Stimulated activated CD8-positive, alpha-beta memory T cell treated with anti-CD3 and anti-CD28 coated beads, Interleukin-15, amount 100 ng/mL, for 24 hours (primary cell): ENCODE results near the gene SLC6A18.
"Not testable (repeated sequence)": the region's sequence is repeated elsewhere in the genome, so short reads cannot be mapped to it uniquely, and the experiment has no call there.

Source experiments
- DNase-seq: peaks from one replicate; pipeline ENCODE4 v3.0.0-alpha.2; 2020; ENCODE audit warnings: low read depth

SLC6A18 gene

GRCh38 chr5:1276930-1277329 lies 51.7 kb downstream of the SLC6A18 start:
- DNase-seq, result no peak

- DNase-seq, result no peak
Measured at GRCh38 chr5:1277331-1277730, 52.1 kb downstream of the SLC6A18 start.

DNA sequence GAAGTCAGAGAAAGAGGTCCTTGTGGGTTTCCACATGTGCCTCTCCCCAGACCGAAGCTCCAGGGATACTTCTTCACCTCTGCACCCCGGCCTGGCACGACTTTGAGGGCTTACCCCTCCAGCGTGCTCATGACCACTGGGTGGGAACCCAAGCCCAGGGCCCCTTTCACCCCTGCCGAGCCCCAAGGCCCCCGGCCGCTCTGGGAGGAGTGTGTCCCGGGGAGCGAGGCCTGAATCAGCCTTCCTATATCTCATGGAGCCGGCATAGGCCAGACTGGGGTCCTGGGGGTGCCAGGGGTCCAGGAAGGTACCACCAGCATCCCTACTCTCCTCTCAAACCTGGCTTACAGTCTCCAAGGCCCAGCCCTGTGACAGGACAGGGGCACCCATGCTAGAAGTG lies 52.6 kb downstream of the SLC6A18 start:
- no peak for DNase-seq

- DNase-seq, result no peak
Measured at GRCh38 chr5:1278216-1278615, 53.0 kb downstream of the SLC6A18 start.

GRCh38 chr5:1278656-1279442 lies 53.7 kb downstream of the SLC6A18 start:
- no peak for DNase-seq

- no peak for DNase-seq
Measured at GRCh38 chr5:1279443-1280151, 54.4 kb downstream of the SLC6A18 start.

GRCh38 chr5:1280177-1281037 lies 55.2 kb downstream of the SLC6A18 start:
- no peak for DNase-seq

GRCh38 chr5:1281038-1281882 lies 56.1 kb downstream of the SLC6A18 start:
- no peak for DNase-seq

DNA sequence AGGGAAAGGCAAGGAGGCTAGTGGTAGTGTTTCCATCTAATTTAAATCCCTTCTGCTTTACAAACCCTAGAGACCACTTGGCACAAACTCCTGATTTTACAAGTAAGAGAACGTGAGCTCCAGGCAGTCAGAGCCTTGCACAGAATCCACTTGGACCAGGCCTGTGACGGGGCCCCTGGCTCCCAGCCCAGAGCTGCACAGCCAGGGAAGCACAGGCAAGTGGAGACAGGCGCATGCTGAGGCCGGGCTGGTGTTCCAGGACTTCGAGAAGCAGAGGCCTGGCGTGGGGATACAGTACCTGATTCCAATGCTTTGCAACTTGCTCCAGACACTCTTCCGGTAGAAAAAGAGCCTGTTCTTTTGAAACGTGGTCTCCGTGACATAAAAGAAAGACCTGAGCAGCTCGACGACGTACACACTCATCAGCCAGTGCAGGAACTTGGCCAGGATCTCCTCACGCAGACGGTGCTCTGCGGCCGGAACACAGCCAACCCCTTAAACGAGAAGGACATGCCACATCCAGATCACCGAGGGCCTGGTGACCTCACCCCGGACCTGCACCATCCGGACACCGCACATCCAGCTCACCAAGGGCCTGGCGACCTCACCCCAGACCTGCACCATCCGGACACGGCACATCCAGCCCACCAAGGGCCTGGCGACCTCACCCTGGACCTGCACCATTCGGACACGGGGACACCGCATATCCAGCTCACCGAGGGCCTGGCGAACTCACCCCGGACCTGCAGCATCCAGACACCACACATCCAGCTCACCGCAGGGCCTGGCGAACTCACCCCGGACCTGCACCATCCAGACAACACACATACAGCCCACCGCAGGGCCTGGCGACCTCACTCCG lies 57.2 kb downstream of the SLC6A18 start:
- DNase-seq, result no peak

DNA sequence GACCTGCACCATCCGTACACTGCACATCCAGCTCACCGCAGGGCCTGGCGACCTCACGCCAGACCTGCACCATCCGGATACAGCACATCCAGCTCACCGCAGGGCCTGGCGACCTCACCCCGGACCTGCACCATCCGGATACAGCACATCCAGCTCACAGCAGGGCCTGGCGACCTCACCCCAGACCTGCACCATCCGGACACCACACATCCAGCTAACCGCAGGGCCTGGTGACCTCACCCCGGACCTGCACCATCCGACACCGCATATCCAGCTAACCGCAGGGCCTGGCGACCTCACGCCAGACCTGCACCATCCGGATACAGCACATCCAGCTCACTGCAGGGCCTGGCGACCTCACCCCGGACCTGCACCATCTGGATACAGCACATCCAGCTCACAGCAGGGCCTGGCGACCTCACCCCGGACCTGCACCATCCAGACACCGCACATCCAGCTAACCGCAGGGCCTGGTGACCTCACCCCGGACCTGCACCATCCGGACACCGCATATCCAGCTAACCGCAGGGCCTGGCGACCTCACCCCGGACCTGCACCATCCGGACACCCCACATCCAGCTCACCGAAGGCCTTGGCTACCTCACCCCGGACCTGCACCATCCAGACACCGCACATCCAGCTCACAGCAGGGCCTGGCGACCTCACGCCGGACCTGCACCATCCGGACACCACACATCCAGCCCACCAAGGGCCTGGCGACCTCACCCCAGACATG lies 58.0 kb downstream of the SLC6A18 start:
- DNase-seq, result not testable (repeated sequence)

- not testable (repeated sequence) for DNase-seq
Measured at GRCh38 chr5:1283729-1284041, 58.5 kb downstream of the SLC6A18 start.

DNA sequence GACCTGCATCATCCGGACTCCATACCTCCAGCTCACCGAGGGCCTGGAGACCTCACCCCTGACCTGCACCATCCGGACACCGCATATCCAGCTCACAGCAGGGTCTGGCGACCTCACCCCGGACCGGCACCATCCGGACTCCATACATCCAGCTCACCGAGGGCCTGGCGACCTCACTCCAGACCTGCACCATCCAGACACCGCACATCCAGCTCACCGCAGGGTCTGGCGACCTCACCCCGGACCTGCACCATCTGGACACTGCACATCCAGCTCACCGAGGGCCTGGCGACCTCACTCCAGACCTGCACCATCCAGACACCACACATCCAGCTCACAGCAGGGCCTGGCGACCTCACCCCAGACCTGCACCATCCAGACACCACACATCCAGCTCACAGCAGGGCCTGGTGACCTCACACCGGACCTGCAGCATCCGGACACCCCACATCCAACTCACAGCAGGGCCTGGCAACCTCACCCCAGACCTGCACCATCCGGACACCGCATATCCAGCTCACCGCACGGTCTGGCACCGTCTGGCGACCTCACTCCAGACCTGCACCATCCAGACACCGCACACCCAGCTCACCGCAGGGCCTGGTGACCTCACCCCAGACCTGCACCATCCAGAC lies 59.3 kb downstream of the SLC6A18 start:
- not testable (repeated sequence) for DNase-seq

GRCh38 chr5:1285141-1285540 lies 60.0 kb downstream of the SLC6A18 start:
- DNase-seq, result no peak

DNA sequence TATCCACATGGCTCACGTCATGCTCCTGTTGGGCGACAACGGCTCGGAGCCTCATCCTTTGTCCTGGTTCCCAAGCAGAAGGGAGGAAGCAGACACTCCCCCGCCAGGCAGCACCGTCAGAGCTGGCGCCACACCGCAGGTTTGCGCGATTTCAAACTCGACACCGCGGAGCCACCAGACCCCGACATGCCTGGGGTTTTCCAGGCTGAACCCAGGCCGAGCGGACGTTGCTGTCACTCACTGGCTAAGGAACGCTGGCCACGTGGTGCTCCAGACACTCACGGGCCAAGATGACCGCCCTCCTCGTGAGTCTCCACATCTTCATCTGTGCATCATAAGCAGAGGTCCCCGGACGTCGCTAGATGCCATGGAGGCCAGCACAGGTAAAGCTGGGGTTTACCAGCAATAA lies 60.7 kb downstream of the SLC6A18 start:
- DNase-seq, result no peak

DNA sequence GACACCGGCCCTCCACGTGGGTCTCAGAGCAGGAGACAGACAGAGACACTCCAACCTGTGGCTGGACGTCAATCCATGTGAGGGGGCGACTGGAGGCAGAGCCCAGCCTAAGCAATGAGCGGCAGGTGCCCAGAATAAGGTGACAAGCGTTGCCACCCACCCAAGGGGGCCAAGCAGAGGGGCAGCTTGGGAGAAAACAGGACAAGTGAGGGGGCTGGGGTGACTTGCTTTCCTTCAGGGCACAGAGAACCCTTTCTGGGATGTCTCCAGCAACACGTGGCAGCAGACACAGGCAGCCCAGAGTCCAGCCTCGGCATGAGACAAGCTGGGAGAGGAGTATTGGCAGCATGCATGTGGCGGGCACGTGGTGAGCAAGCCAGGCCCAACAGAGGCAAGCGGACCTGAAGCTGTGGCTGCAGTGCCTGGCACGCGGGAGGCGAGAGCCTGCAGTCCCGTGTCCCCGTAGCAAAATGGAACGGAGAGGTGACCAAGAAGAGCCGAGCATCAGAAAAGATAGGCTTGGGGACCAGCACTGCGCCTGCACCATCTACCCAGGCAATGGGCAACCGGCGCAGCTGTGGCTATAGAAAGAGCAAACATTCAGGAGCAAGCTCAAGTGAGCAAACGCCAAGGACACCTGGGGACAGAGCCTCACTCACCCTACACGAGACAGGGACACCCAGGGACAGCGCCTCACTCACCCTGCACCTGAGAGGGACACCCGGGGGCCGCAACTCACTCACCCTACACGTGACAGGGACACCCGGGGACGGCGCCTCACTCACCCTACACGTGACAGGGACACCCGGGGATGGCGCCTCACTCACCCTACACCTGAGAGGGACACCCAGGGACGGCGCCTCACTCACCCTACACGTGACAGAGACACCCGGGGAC lies 63.5 kb downstream of the SLC6A18 start:
- no peak for DNase-seq

- DNase-seq, result not testable (repeated sequence)
Measured at GRCh38 chr5:1289559-1289958, 64.4 kb downstream of the SLC6A18 start.

DNA sequence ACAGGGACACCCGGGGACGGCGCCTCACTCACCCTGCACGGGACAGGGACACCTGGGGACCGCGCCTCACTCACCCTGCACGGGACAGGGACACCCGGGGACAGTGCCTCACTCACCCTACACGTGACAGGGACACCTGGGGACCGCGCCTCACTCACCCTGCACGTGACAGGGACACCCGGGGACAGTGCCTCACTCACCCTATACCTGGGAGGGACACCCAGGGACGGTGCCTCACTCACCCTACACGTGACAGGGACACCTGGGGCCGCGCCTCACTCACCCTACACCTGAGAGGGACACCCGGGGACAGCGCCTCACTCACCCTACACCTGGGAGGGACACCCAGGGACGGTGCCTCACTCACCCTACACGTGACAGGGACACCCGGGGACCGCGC lies 65.8 kb downstream of the SLC6A18 start:
- DNase-seq, result not testable (repeated sequence)

DNA sequence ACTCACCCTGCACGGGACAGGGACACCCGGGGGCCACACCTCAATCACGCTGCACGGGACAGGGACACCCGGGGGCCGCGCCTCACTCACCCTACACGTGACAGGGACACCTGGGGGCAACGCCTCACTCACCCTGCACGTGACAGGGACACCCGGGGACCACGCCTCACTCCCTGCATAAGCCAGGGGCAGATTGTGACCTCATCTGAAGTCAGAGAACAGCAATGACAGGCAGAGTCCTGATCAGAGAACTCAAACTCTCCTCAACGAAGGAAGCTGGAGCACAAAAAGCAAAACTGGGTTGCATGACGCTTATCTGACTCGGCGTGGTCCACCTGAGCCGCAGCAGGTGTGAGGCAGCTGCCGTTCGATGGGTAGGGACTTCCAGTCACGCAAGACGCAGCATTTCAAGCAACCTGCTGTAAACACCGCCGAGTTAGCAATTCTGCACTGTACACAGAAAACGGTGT lies 66.5 kb downstream of the SLC6A18 start:
- DNase-seq, result no peak
